B cell (primary cell): ENCODE data around the gene AMBRA1.

Source experiments
- EZH2 ChIP-seq: IDR thresholded peaks from 2 replicates; pipeline ENCODE4 v1.6.1; 2012; ENCODE audit warnings: borderline replicate concordance, low read depth, mild to moderate bottlenecking, moderate library complexity, low read length; ENCODE audit not compliant: insufficient read depth, poor library complexity, severe bottlenecking
- TF ChIP-seq, protein P1 (sequence below): fragments of 200-600 bp; IDR thresholded peaks from one replicate; pipeline ENCODE4 v1.8.0; 2022; ENCODE audit warnings: antibody characterized with exemption, mild to moderate bottlenecking

DNA sequence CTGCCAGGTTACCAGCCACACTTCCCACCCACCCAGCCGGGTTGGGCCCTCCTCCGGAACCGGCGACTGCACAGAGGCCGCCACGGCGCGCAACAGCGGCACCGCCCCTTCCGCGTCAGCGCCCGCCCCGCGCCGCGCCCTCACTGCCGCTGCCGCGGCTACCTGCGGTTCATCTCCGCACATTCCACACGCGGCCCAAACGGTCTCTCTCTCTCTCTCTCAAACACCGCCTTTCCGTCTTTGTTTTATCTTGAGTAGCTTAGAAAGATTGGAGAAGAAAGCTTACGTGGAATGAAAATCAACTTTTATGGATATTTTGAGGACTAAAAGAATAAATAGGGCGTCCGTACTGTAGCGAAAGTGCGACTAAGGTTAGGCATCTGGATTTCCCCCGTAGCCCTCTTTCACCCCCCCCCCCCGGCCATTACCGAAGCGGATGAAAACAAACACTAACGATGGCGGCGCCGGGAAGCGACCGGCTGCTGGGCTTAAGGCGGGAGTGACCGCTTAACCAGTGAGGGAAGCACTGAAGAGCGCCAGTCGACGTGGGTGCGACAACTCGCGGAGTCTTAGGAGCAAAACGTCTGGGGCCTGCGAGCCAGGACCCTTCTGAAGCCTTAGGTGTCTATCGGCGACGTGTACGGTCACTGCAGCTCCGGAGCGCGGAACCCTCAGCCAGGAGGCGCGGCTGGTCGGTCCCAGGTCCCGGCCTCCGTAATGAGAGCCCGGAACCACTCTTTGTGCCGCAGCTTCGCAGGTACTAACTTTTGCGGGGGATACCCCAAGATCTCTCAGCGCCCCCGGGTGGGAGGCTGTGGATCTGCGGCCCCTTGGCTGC, 23.5 kb upstream of the AMBRA1 start, which contains the start of the genes ATG13 and HARBI1:
- TF ChIP-seq, protein P1, sequence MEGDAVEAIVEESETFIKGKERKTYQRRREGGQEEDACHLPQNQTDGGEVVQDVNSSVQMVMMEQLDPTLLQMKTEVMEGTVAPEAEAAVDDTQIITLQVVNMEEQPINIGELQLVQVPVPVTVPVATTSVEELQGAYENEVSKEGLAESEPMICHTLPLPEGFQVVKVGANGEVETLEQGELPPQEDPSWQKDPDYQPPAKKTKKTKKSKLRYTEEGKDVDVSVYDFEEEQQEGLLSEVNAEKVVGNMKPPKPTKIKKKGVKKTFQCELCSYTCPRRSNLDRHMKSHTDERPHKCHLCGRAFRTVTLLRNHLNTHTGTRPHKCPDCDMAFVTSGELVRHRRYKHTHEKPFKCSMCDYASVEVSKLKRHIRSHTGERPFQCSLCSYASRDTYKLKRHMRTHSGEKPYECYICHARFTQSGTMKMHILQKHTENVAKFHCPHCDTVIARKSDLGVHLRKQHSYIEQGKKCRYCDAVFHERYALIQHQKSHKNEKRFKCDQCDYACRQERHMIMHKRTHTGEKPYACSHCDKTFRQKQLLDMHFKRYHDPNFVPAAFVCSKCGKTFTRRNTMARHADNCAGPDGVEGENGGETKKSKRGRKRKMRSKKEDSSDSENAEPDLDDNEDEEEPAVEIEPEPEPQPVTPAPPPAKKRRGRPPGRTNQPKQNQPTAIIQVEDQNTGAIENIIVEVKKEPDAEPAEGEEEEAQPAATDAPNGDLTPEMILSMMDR = peak; percentile 92
- TF ChIP-seq EZH2 = no peak
